RWPE2 (cell line): Measurements from ENCODE around the gene BEND7.

Experiments used
- ATAC-seq: fragments of 200-7000 bp; cut with Tn5 transposase; 3 replicates; pipeline ENCODE4 v1.9.1; 2021; ENCODE audit warnings: low read depth
- DNase-seq: peaks from one replicate; pipeline ENCODE4 v3.0.0-alpha.2; 2020; ENCODE audit warnings: low spot score
- H3K27ac ChIP-seq: fragments of 450-650 bp; 2 replicates; pipeline ENCODE4 v1.5.1; 2017; ENCODE audit warnings: mild to moderate bottlenecking; ENCODE audit not compliant: poor library complexity, severe bottlenecking
- H3K27me3 ChIP-seq: fragments of 250-450 bp; sonication (Bioruptor Pico); 2 replicates; pipeline ENCODE4 v1.5.1; 2021; ENCODE audit warnings: mild to moderate bottlenecking, moderate library complexity; ENCODE audit not compliant: insufficient read depth, poor library complexity, severe bottlenecking
- H3K36me3 ChIP-seq: fragments of 250-450 bp; sonication (Bioruptor Pico); 2 replicates; pipeline ENCODE4 v1.5.1; 2020; ENCODE audit warnings: low read depth, mild to moderate bottlenecking, moderate library complexity
- H3K4me1 ChIP-seq: fragments of 250-450 bp; sonication (Bioruptor Pico); 2 replicates; pipeline ENCODE4 v1.5.1; 2021; ENCODE audit warnings: mild to moderate bottlenecking, moderate library complexity; ENCODE audit not compliant: insufficient read depth, poor library complexity, severe bottlenecking
- H3K4me3 ChIP-seq: fragments of 250-450 bp; sonication (Bioruptor Pico); 2 replicates; pipeline ENCODE4 v1.5.1; 2021; ENCODE audit warnings: mild to moderate bottlenecking, moderate library complexity; ENCODE audit not compliant: severe bottlenecking
- H3K9me3 ChIP-seq: fragments of 250-450 bp; sonication (Bioruptor Pico); 2 replicates; pipeline ENCODE4 v1.5.1; 2021; ENCODE audit warnings: mild to moderate bottlenecking, moderate library complexity; ENCODE audit not compliant: severe bottlenecking
- CTCF ChIP-seq: fragments of 450-650 bp; IDR thresholded peaks from one replicate; pipeline ENCODE4 v1.5.1; 2017; ENCODE audit warnings: mild to moderate bottlenecking, moderate library complexity; ENCODE audit not compliant: poor library complexity, severe bottlenecking

BEND7 gene

DNA sequence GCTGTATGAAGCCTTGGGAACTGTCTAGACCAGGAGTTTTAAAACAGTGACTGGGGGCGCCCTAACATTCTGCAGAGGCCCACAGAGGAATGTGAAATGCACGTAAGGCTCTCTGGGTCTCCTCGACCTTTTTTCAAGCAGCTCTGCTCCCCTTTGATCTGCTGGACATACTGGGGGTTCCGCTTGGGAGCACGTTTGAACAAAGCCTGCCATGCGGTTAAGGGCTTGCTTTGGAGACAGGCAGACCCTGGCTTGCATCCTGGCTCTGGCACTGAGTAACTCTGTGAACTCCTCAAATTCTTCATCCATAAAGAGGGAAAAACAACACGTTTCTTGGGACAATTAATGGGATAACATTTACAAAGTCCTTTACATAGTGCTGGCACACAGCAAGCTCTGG lies 7.8 kb downstream of the BEND7 start:
- ATAC-seq (no peak), DNase-seq (no peak)
- Histone ChIP-seq H3K36me3 (no peaks in the 10 kb centered on the region), H3K9me3 (no peaks in the 10 kb centered on the region), H3K27me3 (no peaks in the 10 kb centered on the region), H3K27ac (no peak overlapping the region), H3K4me3 (no peak overlapping the region), H3K4me1 (no peaks in the 10 kb centered on the region)
- no peak for TF ChIP-seq CTCF

DNA sequence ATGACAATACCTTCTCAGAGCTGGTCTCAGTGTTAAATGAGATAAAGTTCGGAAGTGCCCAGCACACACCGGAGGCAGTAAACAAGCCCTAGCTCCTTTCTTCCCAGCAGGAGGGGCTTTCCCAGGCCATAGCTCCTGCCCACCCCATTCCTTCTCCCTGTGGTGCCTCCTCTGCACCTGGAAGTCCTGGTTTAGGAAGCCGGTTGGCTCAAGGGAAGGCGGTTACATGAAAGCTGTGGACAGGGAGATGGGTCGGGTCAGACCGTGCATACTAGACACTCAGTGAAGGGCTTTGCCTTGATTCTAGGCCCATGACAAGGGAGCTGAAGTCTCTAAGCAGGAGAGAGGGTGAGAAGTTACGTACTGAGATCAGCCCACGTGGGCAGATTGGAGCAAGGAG lies 8.6 kb downstream of the BEND7 start:
- ATAC-seq: no peak
- DNase-seq: no peak
- Histone ChIP-seq H3K9me3 (no peaks in the 10 kb centered on the region), H3K27me3 (no peaks in the 10 kb centered on the region), H3K4me3 (no peak overlapping the region), H3K36me3 (no peaks in the 10 kb centered on the region), H3K27ac (no peak overlapping the region), H3K4me1 (no peaks in the 10 kb centered on the region)
- TF ChIP-seq CTCF: no peak

- ATAC-seq: no peak
Measured at GRCh38 chr10:13518076-13518692, 10.6 kb downstream of the BEND7 start.

DNA sequence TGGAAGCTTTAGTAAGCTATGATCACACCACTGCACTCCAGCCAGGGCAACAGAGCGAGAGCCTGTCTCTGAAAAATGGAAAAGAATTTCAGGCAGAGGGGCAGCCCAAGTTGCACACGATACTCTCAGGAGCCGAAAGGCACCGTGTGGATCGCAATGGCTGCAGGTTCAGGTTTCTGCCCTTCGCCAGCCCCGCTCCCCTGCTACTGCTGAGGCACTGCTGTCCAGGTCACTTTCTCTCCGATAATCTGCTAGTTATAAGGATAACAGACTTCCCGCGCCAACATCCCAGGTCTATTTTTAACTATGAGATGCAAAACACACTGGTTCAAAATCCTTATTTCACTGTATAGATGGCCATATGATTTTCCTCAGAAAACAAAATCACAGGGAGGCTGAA lies 11.1 kb downstream of the BEND7 start:
- Histone ChIP-seq H3K27me3 (no peaks in the 10 kb centered on the region), H3K9me3 (no peaks in the 10 kb centered on the region), H3K27ac (no peak overlapping the region), H3K4me3 (no peak overlapping the region), H3K36me3 (no peaks in the 10 kb centered on the region), H3K4me1 (no peaks in the 10 kb centered on the region)
- no peak for TF ChIP-seq CTCF
- ATAC-seq: no peak
- no peak for DNase-seq

More at GRCh38 chr10:13518076-13518692, 10.6 kb downstream of the BEND7 start:
- Histone ChIP-seq H3K9me3 (no peaks in the 10 kb centered on the region), H3K4me3 (no peak overlapping the region), H3K27me3 (no peaks in the 10 kb centered on the region), H3K36me3 (no peaks in the 10 kb centered on the region), H3K4me1 (no peaks in the 10 kb centered on the region), H3K27ac (no peak overlapping the region)
- TF ChIP-seq CTCF: peak; percentile 14
- DNase-seq: no peak

GRCh38 chr10:13516176-13516575 lies 12.6 kb downstream of the BEND7 start:
- no peaks in the 10 kb centered on the region for H3K36me3 ChIP-seq
- H3K9me3 ChIP-seq: no peaks in the 10 kb centered on the region
- no peaks in the 10 kb centered on the region for H3K4me1 ChIP-seq
- no peak for ATAC-seq
- no peaks in the 10 kb centered on the region for H3K27me3 ChIP-seq
- no peak for DNase-seq
- no peak overlapping the region for H3K27ac ChIP-seq
- no peak for TF ChIP-seq CTCF
- no peak overlapping the region for H3K4me3 ChIP-seq
